ENCODE data around the gene TNFAIP8.

- TF ChIP-seq CTCF (IDR thresholded peaks at IDR 0.05) (no peak), REST (IDR thresholded peaks at IDR 0.05; ENCODE audit: insufficient read depth in 1 of 2, low read depth in 2 of 2, low read length in 1 of 2) (no peak), POLR2AphosphoS5 (IDR thresholded peaks at IDR 0.05; ENCODE audit: low read depth, low read length) (no peak), SIN3A (IDR thresholded peaks at IDR 0.05; ENCODE audit: borderline replicate concordance, insufficient read depth, low read depth, low read length) (no peak)
Measured at GRCh38 chr5:119373449-119373858, 17.6 kb downstream of the TNFAIP8 start.
